ENCODE measurements around the gene CAMK1D. TPM values are rescaled to one million over a fixed set of nuclear protein-coding genes. Genes with fewer than 3 reads are reported as not detected.

The CAMK1D gene
- total RNA-seq, 1 donor from 2014 or later, result 36.3 TPM

DNA sequence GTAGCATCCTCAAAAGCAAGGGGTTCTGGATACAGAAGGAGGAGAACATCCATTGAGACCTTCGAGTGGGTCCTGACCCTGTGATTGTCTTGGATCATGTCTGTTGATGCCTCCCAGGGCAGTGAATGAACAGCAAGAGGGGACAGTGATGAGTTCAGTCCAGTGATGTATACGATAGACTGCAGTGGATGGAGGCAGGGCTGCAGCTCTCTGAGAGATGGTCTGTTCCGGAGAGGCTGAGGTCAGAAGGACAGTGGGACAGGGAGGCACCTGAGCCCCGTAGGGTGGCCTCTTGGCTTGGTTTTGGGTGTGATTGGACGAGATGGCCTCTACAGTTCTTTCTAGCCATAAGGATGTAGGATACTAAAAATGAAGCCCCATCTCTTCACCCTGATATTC, 280.4 kb downstream of the CAMK1D start:
- no peaks in the 10 kb centered on the region for H3K27me3 Mint-ChIP-seq (ENCODE audit: low read depth)
- peaks cover 28% of the 10 kb centered on the region for H3K4me1 Mint-ChIP-seq (ENCODE audit: low read depth)
- no peak overlapping the region for H3K27ac Mint-ChIP-seq (ENCODE audit: unreplicated experiment)
- H3K4me3 Mint-ChIP-seq (ENCODE audit: unreplicated experiment), result no peak overlapping the region
- DNase-seq (ENCODE audit: low spot score), result no peak
- TF ChIP-seq CTCF (IDR thresholded peaks at IDR 0.05), result no peak
- peaks cover 10% of the 10 kb centered on the region for H3K9me3 Mint-ChIP-seq (ENCODE audit: low read depth)
- H3K36me3 Mint-ChIP-seq (ENCODE audit: low read depth), result peaks cover 3% of the 10 kb centered on the region

- DNase-seq (ENCODE audit: low spot score), result no peak
- Mint-ChIP-seq H3K4me1 (ENCODE audit: low read depth) (peaks cover 27% of the 10 kb centered on the region), H3K36me3 (ENCODE audit: low read depth) (peaks cover 3% of the 10 kb centered on the region), H3K27me3 (ENCODE audit: low read depth) (no peaks in the 10 kb centered on the region), H3K4me3 (ENCODE audit: unreplicated experiment) (no peak overlapping the region), H3K9me3 (ENCODE audit: low read depth) (peaks cover 10% of the 10 kb centered on the region), H3K27ac (ENCODE audit: unreplicated experiment) (no peak overlapping the region)
- TF ChIP-seq CTCF (IDR thresholded peaks at IDR 0.05), result no peak
These were observed 281.9 kb downstream of the CAMK1D start for GRCh38 chr10:12631216-12631615.

- Mint-ChIP-seq H3K4me1 (ENCODE audit: low read depth) (peaks cover 33% of the 10 kb centered on the region), H3K27ac (ENCODE audit: unreplicated experiment) (peak overlapping the region; percentile 64), H3K4me3 (ENCODE audit: unreplicated experiment) (no peak overlapping the region), H3K9me3 (ENCODE audit: low read depth) (peaks cover 10% of the 10 kb centered on the region), H3K27me3 (ENCODE audit: low read depth) (no peaks in the 10 kb centered on the region), H3K36me3 (ENCODE audit: low read depth) (peaks cover 3% of the 10 kb centered on the region)
- no peak for TF ChIP-seq CTCF (IDR thresholded peaks at IDR 0.05)
- DNase-seq (ENCODE audit: low spot score), result no peak
These were observed 282.6 kb downstream of the CAMK1D start for GRCh38 chr10:12631787-12632562.

DNA sequence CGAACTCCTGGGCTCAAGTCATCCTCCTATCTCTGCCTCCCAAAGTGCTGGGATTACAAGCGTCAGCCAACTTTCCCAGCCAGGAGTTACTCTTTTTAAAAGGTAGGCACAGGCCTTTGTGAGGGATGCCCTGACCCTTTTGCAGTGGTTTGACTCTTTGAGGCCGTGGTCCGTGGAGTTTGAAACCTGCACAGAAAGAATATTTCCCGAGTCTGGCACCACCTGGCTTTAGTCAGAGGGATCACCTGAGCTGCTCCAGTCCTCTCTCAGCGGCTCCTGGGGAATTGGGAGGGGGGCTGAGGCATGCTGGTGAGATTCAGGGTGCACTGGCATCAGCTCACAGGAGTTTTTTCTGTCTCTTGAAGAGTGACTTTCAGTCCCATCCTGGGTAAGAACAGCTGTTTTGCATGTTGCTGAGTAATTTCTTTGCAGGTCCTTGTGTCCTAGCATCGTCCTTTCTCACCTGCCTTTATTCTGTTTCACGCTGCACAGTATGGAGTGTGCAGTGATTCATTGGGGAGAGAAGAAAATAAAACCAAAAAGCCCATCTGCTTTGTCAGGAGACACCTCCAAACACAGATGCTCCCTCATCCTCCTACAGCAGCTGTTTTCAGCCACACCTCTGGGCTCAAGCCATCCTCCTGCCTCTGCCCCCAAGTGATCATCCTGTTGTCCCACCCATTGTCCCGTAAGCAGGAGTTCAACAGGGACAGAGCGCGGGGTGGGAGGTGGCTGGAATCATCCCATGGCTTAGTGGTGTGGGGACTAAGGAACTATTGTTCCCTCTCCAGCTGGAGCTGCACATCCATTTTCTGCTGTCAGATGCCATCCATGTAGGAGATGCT, 284.7 kb downstream of the CAMK1D start:
- DNase-seq (ENCODE audit: low spot score), result no peak
- peaks cover 10% of the 10 kb centered on the region for H3K9me3 Mint-ChIP-seq (ENCODE audit: low read depth)
- no peaks in the 10 kb centered on the region for H3K27me3 Mint-ChIP-seq (ENCODE audit: low read depth)
- TF ChIP-seq CTCF (IDR thresholded peaks at IDR 0.05), result no peak
- peaks cover 49% of the 10 kb centered on the region for H3K4me1 Mint-ChIP-seq (ENCODE audit: low read depth)
- H3K27ac Mint-ChIP-seq (ENCODE audit: unreplicated experiment), result no peak overlapping the region
- H3K36me3 Mint-ChIP-seq (ENCODE audit: low read depth), result peaks cover 3% of the 10 kb centered on the region
- no peak overlapping the region for H3K4me3 Mint-ChIP-seq (ENCODE audit: unreplicated experiment)

- peaks cover 10% of the 10 kb centered on the region for H3K9me3 Mint-ChIP-seq (ENCODE audit: low read depth)
- DNase-seq (ENCODE audit: low spot score), result no peak
- no peaks in the 10 kb centered on the region for H3K27me3 Mint-ChIP-seq (ENCODE audit: low read depth)
- TF ChIP-seq CTCF (IDR thresholded peaks at IDR 0.05), result no peak
- no peak overlapping the region for H3K27ac Mint-ChIP-seq (ENCODE audit: unreplicated experiment)
- peaks cover 44% of the 10 kb centered on the region for H3K4me1 Mint-ChIP-seq (ENCODE audit: low read depth)
- H3K4me3 Mint-ChIP-seq (ENCODE audit: unreplicated experiment), result no peak overlapping the region
- peaks cover 3% of the 10 kb centered on the region for H3K36me3 Mint-ChIP-seq (ENCODE audit: low read depth)
These were observed 285.2 kb downstream of the CAMK1D start for GRCh38 chr10:12634621-12634931.
